Ascending aorta (tissue), 2 donors: ENCODE data around the gene TTC34. TPM values are rescaled to one million over a fixed set of nuclear protein-coding genes. Genes with fewer than 3 reads are reported as not detected.

Source experiments
- DNase-seq, 2 donors: peaks; one replicate each; pipeline ENCODE4 v3.0.0-alpha.2; 2019; ENCODE audit warnings: low spot score in 2 of 2
- H3K27ac ChIP-seq, 2 donors: fragments of 200-600 bp; sonication (generic); one replicate each; pipeline ENCODE4 v1.5.1; 2016 to 2017; ENCODE audit warnings: mild to moderate bottlenecking in 1 of 2
- H3K27me3 ChIP-seq: fragments of 200-600 bp; sonication (generic); one replicate; pipeline ENCODE4 v1.5.1; 2017
- H3K36me3 ChIP-seq, 2 donors: fragments of 200-600 bp; sonication (generic); one replicate each; pipeline ENCODE4 v1.5.1; 2016
- H3K4me1 ChIP-seq, 2 donors: fragments of 200-600 bp; sonication (generic); one replicate each; pipeline ENCODE4 v1.5.1; 2016 to 2017; ENCODE audit warnings: mild to moderate bottlenecking in 1 of 2
- H3K4me3 ChIP-seq, 2 donors: fragments of 200-600 bp; sonication (generic); one replicate each; pipeline ENCODE4 v1.5.1; 2016 to 2017; ENCODE audit warnings: mild to moderate bottlenecking in 1 of 2
- H3K9me3 ChIP-seq, 2 donors: fragments of 200-600 bp; sonication (generic); one replicate each; pipeline ENCODE4 v1.5.1; 2016
- CTCF ChIP-seq, 3 experiments: fragments of 200-600 bp in 2 of 3; fragments of 450-650 bp in 1 of 3; sonication (generic) in 2 of 3; IDR thresholded peaks; one replicate each; pipeline ENCODE4 v1.5.1; 2016 to 2019; ENCODE audit warnings: antibody characterized with exemption in 3 of 3, mild to moderate bottlenecking in 1 of 3, moderate library complexity in 1 of 3
- intact Hi-C: fragments of 100-400 bp; cut with DNase I; formaldehyde crosslinking; loops from one replicate; pipeline ENCODE4 v1.15.1; 2023
- total RNA-seq: library from RNA; depleted of rRNA; stranded (reverse); fragments of >200 nt; gene quantifications from one replicate; pipeline ENCODE4 v1.1.0, GENCODE V29; 2016

The TTC34 gene
- total RNA-seq, 1 donor from 2014 or later = 0.75 TPM

GRCh38 chr1:2638466-2639115 lies 162.9 kb downstream of the TTC34 start:
- DNase-seq = peak in 1 of 2 donors; percentile 51
- H3K27me3 ChIP-seq = no peaks in the 10 kb centered on the region
- peaks cover 8 to 15% of the 10 kb centered on the region in 2 donors for H3K4me1 ChIP-seq
- intact Hi-C loops = no loop called here
- no peak overlapping the region for H3K27ac ChIP-seq
- H3K36me3 ChIP-seq = no peaks in the 10 kb centered on the region
- H3K9me3 ChIP-seq = no peaks in the 10 kb centered on the region
- TF ChIP-seq CTCF (IDR thresholded peaks at IDR 0.05) = no peak
- no peak overlapping the region for H3K4me3 ChIP-seq

GRCh38 chr1:2637442-2638145 lies 163.9 kb downstream of the TTC34 start:
- H3K27ac ChIP-seq = no peak overlapping the region
- intact Hi-C loops = no loop called here

GRCh38 chr1:2636733-2637132 lies 164.8 kb downstream of the TTC34 start:
- no peaks in the 10 kb centered on the region for H3K27me3 ChIP-seq
- no peak overlapping the region for H3K27ac ChIP-seq
- H3K9me3 ChIP-seq = no peaks in the 10 kb centered on the region
- intact Hi-C loops = no loop called here
- peak in 1 of 2 donors; percentile 41 for DNase-seq
- no peak for TF ChIP-seq CTCF (IDR thresholded peaks at IDR 0.05)
- peaks cover 2 to 3% of the 10 kb centered on the region in 2 donors for H3K4me1 ChIP-seq
- no peak overlapping the region for H3K4me3 ChIP-seq
- no peaks in the 10 kb centered on the region for H3K36me3 ChIP-seq

More at GRCh38 chr1:2637442-2638145, 163.9 kb downstream of the TTC34 start:
- TF ChIP-seq CTCF (IDR thresholded peaks at IDR 0.05) = no peak
- Histone ChIP-seq H3K27me3 (no peaks in the 10 kb centered on the region), H3K4me1 (peaks cover 8 to 11% of the 10 kb centered on the region in 2 donors), H3K9me3 (no peaks in the 10 kb centered on the region), H3K36me3 (no peaks in the 10 kb centered on the region), H3K4me3 (no peak overlapping the region)
- peak in 1 of 2 donors; percentile 47 for DNase-seq

GRCh38 chr1:2635361-2636010 lies 166.0 kb downstream of the TTC34 start:
- intact Hi-C loops = no loop called here
- H3K4me1 ChIP-seq = no peaks in the 10 kb centered on the region
- H3K36me3 ChIP-seq = no peaks in the 10 kb centered on the region
- no peak overlapping the region for H3K4me3 ChIP-seq
- H3K27ac ChIP-seq = no peak overlapping the region
- TF ChIP-seq CTCF (IDR thresholded peaks at IDR 0.05) = no peak
- no peaks in the 10 kb centered on the region for H3K27me3 ChIP-seq
- no peaks in the 10 kb centered on the region for H3K9me3 ChIP-seq
- DNase-seq = peak in 1 of 2 donors; percentile 53

GRCh38 chr1:2633936-2634491 lies 167.5 kb downstream of the TTC34 start:
- Histone ChIP-seq H3K4me3 (no peak overlapping the region), H3K36me3 (no peaks in the 10 kb centered on the region), H3K4me1 (no peaks in the 10 kb centered on the region), H3K9me3 (no peaks in the 10 kb centered on the region), H3K27me3 (peaks cover under 1% of the 10 kb centered on the region), H3K27ac (no peak overlapping the region)
- intact Hi-C loops = no loop called here
- no peak for TF ChIP-seq CTCF (IDR thresholded peaks at IDR 0.05)
- DNase-seq = peak in 1 of 2 donors; percentile 47
